Memory B cell (primary cell): Measurements from ENCODE around the gene IFNG.

ENCODE experiments used
- ATAC-seq: fragments of 150-1000 bp; cut with Tn5 transposase; 2 replicates; pipeline ENCODE4 v1.10.0; 2021; ENCODE audit warnings: low read depth, mild to moderate bottlenecking, moderate library complexity
- DNase-seq, 2 donors: peaks; one replicate each; pipeline ENCODE4 v3.0.0; 2022; ENCODE audit warnings: low spot score in 2 of 2
- H3K27ac Mint-ChIP-seq: one replicate; pipeline ENCODE4 v1.8.0; 2022; ENCODE audit warnings: mild to moderate bottlenecking, moderate library complexity, mixed read lengths
- H3K27me3 Mint-ChIP-seq: one replicate; pipeline ENCODE4 v1.8.0; 2022; ENCODE audit warnings: mixed read lengths
- H3K36me3 Mint-ChIP-seq: one replicate; pipeline ENCODE4 v1.8.0; 2022; ENCODE audit warnings: mild to moderate bottlenecking, mixed read lengths
- H3K4me1 Mint-ChIP-seq: one replicate; pipeline ENCODE4 v1.8.0; 2022; ENCODE audit warnings: mixed read lengths
- H3K4me3 Mint-ChIP-seq: one replicate; pipeline ENCODE4 v1.8.0; 2022; ENCODE audit warnings: mild to moderate bottlenecking, moderate library complexity, mixed read lengths
- H3K9me3 Mint-ChIP-seq: one replicate; pipeline ENCODE4 v1.8.0; 2022; ENCODE audit warnings: mixed read lengths

Gene IFNG

GRCh38 chr12:68117661-68118060 is 41.9 kb downstream of the IFNG start:
- Mint-ChIP-seq H3K27ac (no peak overlapping the region), H3K4me3 (no peak overlapping the region), H3K27me3 (no peaks in the 10 kb centered on the region), H3K36me3 (peaks cover 2% of the 10 kb centered on the region), H3K9me3 (no peaks in the 10 kb centered on the region), H3K4me1 (peaks cover 10% of the 10 kb centered on the region)
- ATAC-seq (no peak), DNase-seq (no peak)

GRCh38 chr12:68115281-68115680 is 44.3 kb downstream of the IFNG start:
- Mint-ChIP-seq H3K4me3 (no peak overlapping the region), H3K27me3 (no peaks in the 10 kb centered on the region), H3K36me3 (peaks cover 2% of the 10 kb centered on the region), H3K27ac (no peak overlapping the region), H3K9me3 (no peaks in the 10 kb centered on the region), H3K4me1 (peaks cover 10% of the 10 kb centered on the region)
- ATAC-seq: no peak
- no peak for DNase-seq

- Mint-ChIP-seq H3K4me3 (no peak overlapping the region), H3K27me3 (no peaks in the 10 kb centered on the region), H3K9me3 (no peaks in the 10 kb centered on the region), H3K4me1 (peaks cover 10% of the 10 kb centered on the region), H3K27ac (no peak overlapping the region), H3K36me3 (peaks cover 2% of the 10 kb centered on the region)
- no peak for ATAC-seq
- no peak for DNase-seq
Measured at GRCh38 chr12:68114606-68115005, 44.9 kb downstream of the IFNG start.

GRCh38 chr12:68113644-68114043 is 45.9 kb downstream of the IFNG start:
- H3K27ac Mint-ChIP-seq: no peak overlapping the region
- no peak overlapping the region for H3K4me3 Mint-ChIP-seq
- ATAC-seq (no peak), DNase-seq (no peak)
- H3K27me3 Mint-ChIP-seq: no peaks in the 10 kb centered on the region
- peaks cover 10% of the 10 kb centered on the region for H3K4me1 Mint-ChIP-seq
- no peaks in the 10 kb centered on the region for H3K9me3 Mint-ChIP-seq
- peaks cover 2% of the 10 kb centered on the region for H3K36me3 Mint-ChIP-seq

GRCh38 chr12:68111995-68112394 is 47.5 kb downstream of the IFNG start:
- Mint-ChIP-seq H3K4me3 (no peak overlapping the region), H3K36me3 (no peaks in the 10 kb centered on the region), H3K27ac (no peak overlapping the region), H3K9me3 (no peaks in the 10 kb centered on the region), H3K27me3 (no peaks in the 10 kb centered on the region), H3K4me1 (no peaks in the 10 kb centered on the region)
- DNase-seq: no peak
- ATAC-seq: no peak

GRCh38 chr12:68109444-68110217 is 49.9 kb downstream of the IFNG start:
- Mint-ChIP-seq H3K4me3 (no peak overlapping the region), H3K9me3 (no peaks in the 10 kb centered on the region), H3K27me3 (no peaks in the 10 kb centered on the region), H3K4me1 (no peaks in the 10 kb centered on the region), H3K27ac (no peak overlapping the region), H3K36me3 (no peaks in the 10 kb centered on the region)
- ATAC-seq (no peak), DNase-seq (no peak)

GRCh38 chr12:68109001-68109400 is 50.5 kb downstream of the IFNG start:
- Mint-ChIP-seq H3K36me3 (no peaks in the 10 kb centered on the region), H3K4me1 (no peaks in the 10 kb centered on the region), H3K4me3 (no peak overlapping the region), H3K9me3 (no peaks in the 10 kb centered on the region), H3K27me3 (no peaks in the 10 kb centered on the region), H3K27ac (no peak overlapping the region)
- DNase-seq (no peak), ATAC-seq (no peak)

- Mint-ChIP-seq H3K4me3 (no peak overlapping the region), H3K36me3 (no peaks in the 10 kb centered on the region), H3K27me3 (no peaks in the 10 kb centered on the region), H3K27ac (no peak overlapping the region), H3K4me1 (peaks cover 3% of the 10 kb centered on the region), H3K9me3 (no peaks in the 10 kb centered on the region)
- no peak for ATAC-seq
- no peak for DNase-seq
Measured at GRCh38 chr12:68106660-68107059, 52.9 kb downstream of the IFNG start.

GRCh38 chr12:68106160-68106559 is 53.4 kb downstream of the IFNG start:
- no peak overlapping the region for H3K27ac Mint-ChIP-seq
- ATAC-seq: no peak
- no peaks in the 10 kb centered on the region for H3K27me3 Mint-ChIP-seq
- H3K36me3 Mint-ChIP-seq: no peaks in the 10 kb centered on the region
- no peaks in the 10 kb centered on the region for H3K9me3 Mint-ChIP-seq
- H3K4me1 Mint-ChIP-seq: peaks cover 4% of the 10 kb centered on the region
- no peak overlapping the region for H3K4me3 Mint-ChIP-seq
- no peak for DNase-seq
